ENCODE measurements around the gene PKP2. TPM values are rescaled to one million over a fixed set of nuclear protein-coding genes. Genes with fewer than 3 reads are reported as not detected.
"Not testable (repeated sequence)": the region's sequence is repeated elsewhere in the genome, so short reads cannot be mapped to it uniquely, and the experiment has no call there.

The PKP2 gene
- total RNA-seq, 2 donors from 2014 or later, result 28.0 to 35.2 TPM

DNA sequence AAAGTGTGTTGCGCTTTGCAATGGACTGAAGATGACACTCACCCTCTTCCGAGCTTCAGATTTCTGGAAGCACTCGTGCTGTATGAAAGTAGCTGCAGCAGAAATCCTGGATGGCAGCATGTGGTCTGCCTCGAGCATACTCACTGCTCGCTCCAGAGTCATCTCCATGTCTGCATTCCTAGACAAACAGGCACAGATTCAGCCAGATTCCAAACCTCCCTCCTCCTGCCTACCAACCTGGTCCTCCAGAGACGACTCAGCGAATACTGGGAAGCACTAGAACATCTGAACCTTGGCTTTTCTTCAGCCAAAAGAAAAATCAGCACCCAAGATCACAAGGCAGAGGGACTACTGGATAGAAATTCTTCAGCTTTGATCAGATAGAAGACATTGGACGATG is 27.7 kb downstream of the PKP2 start:
- TF ChIP-seq, protein P1, sequence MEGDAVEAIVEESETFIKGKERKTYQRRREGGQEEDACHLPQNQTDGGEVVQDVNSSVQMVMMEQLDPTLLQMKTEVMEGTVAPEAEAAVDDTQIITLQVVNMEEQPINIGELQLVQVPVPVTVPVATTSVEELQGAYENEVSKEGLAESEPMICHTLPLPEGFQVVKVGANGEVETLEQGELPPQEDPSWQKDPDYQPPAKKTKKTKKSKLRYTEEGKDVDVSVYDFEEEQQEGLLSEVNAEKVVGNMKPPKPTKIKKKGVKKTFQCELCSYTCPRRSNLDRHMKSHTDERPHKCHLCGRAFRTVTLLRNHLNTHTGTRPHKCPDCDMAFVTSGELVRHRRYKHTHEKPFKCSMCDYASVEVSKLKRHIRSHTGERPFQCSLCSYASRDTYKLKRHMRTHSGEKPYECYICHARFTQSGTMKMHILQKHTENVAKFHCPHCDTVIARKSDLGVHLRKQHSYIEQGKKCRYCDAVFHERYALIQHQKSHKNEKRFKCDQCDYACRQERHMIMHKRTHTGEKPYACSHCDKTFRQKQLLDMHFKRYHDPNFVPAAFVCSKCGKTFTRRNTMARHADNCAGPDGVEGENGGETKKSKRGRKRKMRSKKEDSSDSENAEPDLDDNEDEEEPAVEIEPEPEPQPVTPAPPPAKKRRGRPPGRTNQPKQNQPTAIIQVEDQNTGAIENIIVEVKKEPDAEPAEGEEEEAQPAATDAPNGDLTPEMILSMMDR (IDR thresholded peaks at IDR 0.05), result no peak
- whole genome bisulfite sequencing, result 88% methylated on average over 8 of the region's 8 CpGs

DNA sequence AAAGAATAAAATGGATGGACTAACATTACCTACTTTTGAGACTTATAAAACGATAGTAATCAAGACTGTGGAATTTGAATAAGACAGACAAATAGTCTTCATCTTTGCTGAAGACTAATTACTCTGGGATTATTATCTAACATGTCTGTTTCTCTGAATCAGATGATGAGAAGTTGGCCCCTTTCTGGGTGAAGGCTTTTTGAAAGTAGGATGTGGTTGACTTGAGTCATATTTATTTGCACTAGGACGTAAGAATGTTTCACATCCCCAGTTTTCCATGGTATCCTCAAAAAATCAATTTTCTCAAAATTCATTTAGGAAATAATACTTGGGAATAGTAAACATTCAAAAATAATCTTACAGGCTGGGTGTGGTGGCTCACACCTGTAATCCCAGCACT is 31.8 kb downstream of the PKP2 start:
- intact Hi-C loops (cut with DNase I), result no loop called here
- no peak overlapping the region for H3K27ac ChIP-seq
- no peaks in the 10 kb centered on the region for H3K9me3 ChIP-seq
- no peaks in the 10 kb centered on the region for H3K27me3 ChIP-seq (replicated peaks; ENCODE audit: insufficient read depth)
- H3K4me1 ChIP-seq (replicated peaks), result no peaks in the 10 kb centered on the region
- no peak for DNase-seq (ENCODE audit: low spot score)
- 86% methylated on average over 2 of the region's 2 CpGs for WGBS
- no peaks in the 10 kb centered on the region for H3K36me3 ChIP-seq
- H3K4me3 ChIP-seq, result no peak overlapping the region
- TF ChIP-seq POLR2A (IDR thresholded peaks at IDR 0.05) (no peak), POLR2AphosphoS5 (IDR thresholded peaks at IDR 0.05) (no peak)
- TF ChIP-seq, protein P1 (IDR thresholded peaks at IDR 0.05), result no peak

More for the DNA sequence above, 27.7 kb downstream of the PKP2 start:
- H3K27me3 ChIP-seq (replicated peaks; ENCODE audit: insufficient read depth), result no peaks in the 10 kb centered on the region
- no peaks in the 10 kb centered on the region for H3K36me3 ChIP-seq
- intact Hi-C loops (cut with DNase I), result no loop called here
- H3K4me3 ChIP-seq, result no peak overlapping the region
- no peak overlapping the region for H3K27ac ChIP-seq
- no peak for DNase-seq (ENCODE audit: low spot score)
- no peaks in the 10 kb centered on the region for H3K4me1 ChIP-seq (replicated peaks)
- H3K9me3 ChIP-seq, result no peaks in the 10 kb centered on the region

DNA sequence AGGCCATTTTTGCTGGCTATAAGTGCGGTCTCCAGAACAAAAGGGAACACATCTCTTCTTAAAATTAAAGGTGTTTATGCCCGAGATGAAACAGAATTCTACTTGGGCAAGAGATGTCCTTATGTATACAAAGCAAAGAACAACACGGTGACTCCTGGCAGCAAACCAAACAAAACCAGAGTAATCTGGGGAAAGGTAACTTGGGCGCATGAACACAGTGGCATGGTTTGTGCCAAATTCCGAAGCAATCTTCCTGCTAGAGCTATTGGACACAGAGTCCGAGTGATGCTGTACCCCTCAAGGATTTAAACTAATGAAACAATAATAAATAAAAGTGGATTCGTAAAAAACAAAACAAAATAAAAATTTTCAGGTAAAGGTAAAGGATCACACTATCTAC is 33.4 kb downstream of the PKP2 start:
- Histone ChIP-seq H3K9me3 (no peaks in the 10 kb centered on the region), H3K27me3 (replicated peaks; ENCODE audit: insufficient read depth) (no peaks in the 10 kb centered on the region), H3K27ac (no peak overlapping the region), H3K4me1 (replicated peaks) (no peaks in the 10 kb centered on the region), H3K4me3 (no peak overlapping the region), H3K36me3 (no peaks in the 10 kb centered on the region)
- TF ChIP-seq POLR2A (IDR thresholded peaks at IDR 0.05) (no peak), POLR2AphosphoS5 (IDR thresholded peaks at IDR 0.05) (no peak)
- TF ChIP-seq, protein P1 (IDR thresholded peaks at IDR 0.05), result no peak
- WGBS, result 52% methylated on average over 7 of the region's 7 CpGs
- DNase-seq (ENCODE audit: low spot score), result peak; percentile 34
- intact Hi-C loops (cut with DNase I), result no loop called here

DNA sequence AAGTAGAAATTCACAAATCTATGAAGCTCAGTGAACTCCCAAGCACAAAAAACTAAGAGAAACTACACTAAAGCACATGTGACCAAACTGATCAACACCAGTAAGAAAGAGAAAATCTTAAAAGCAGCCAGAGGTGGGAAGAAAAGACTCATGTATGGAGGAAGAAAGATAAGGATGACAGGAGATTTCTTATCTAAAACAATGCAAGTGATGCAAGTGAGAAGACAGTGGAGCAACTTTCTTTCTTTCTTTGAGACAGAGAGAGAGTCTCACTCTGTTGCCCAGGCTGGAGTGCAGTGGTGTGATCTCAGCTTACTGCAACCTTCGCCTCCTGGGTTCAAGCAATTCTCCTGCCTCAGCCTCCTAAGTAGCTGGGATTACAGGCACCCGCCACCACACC is 34.9 kb downstream of the PKP2 start:
- intact Hi-C loops (cut with DNase I); H3K27me3 ChIP-seq (replicated peaks; ENCODE audit: insufficient read depth): not testable (repeated sequence)

DNA sequence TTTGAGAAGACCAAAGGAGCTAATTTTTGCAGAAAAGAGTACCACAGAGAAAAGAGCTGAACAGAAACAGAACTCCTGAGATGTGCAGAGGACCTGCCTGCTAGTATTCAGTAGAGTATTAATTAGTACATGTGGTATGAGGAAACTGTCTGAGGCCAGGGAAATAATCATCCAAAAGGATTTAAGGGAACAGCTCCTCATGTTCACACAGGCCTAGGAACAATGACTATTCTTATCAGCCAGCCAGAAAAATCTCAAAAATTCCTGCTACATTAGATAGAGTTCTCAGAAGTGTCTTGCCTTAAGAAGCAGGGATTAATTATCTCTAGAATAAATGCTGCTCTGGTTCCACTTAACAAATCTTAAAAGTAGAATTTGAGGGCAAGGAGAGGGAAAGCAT is 36.4 kb downstream of the PKP2 start:
- Histone ChIP-seq H3K27me3 (replicated peaks; ENCODE audit: insufficient read depth) (no peaks in the 10 kb centered on the region), H3K4me1 (replicated peaks) (no peaks in the 10 kb centered on the region), H3K9me3 (no peaks in the 10 kb centered on the region), H3K27ac (no peak overlapping the region), H3K36me3 (no peaks in the 10 kb centered on the region), H3K4me3 (no peak overlapping the region)
- intact Hi-C loops (cut with DNase I), result no loop called here
- DNase-seq (ENCODE audit: low spot score), result no peak
- TF ChIP-seq POLR2A (IDR thresholded peaks at IDR 0.05) (no peak), POLR2AphosphoS5 (IDR thresholded peaks at IDR 0.05) (no peak)
- TF ChIP-seq, protein P1 (IDR thresholded peaks at IDR 0.05), result no peak

More for the DNA sequence above, 34.9 kb downstream of the PKP2 start:
- H3K9me3 ChIP-seq; H3K36me3 ChIP-seq; DNase-seq (ENCODE audit: low spot score); H3K27ac ChIP-seq; H3K4me1 ChIP-seq (replicated peaks); H3K4me3 ChIP-seq: not testable (repeated sequence)
- 98% methylated on average over 2 of the region's 2 CpGs for WGBS

All from prostate gland (tissue), 2 donors.